WERI-Rb-1 (cell line): ENCODE measurements around the gene FAM193A.
A peak's percentile ranks its signal among the peaks of the same experiment; 100 is the strongest.
"Not testable (repeated sequence)": the region's sequence is repeated elsewhere in the genome, so short reads cannot be mapped to it uniquely, and the experiment has no call there.

Source experiments
- DNase-seq: peaks from one replicate; pipeline ENCODE4 v3.0.0-alpha.2; 2020
- H3K27ac ChIP-seq: fragments of 250-450 bp; sonication (Bioruptor Pico); 2 replicates; pipeline ENCODE4 v1.5.1; 2020; ENCODE audit warnings: mild to moderate bottlenecking, moderate library complexity
- H3K27me3 ChIP-seq: fragments of 250-450 bp; sonication (Bioruptor Pico); 2 replicates; pipeline ENCODE4 v1.5.1; 2021; ENCODE audit warnings: mild to moderate bottlenecking, low read depth, moderate library complexity; ENCODE audit not compliant: insufficient read depth, severe bottlenecking
- H3K36me3 ChIP-seq: fragments of 250-450 bp; sonication (Bioruptor Pico); 2 replicates; pipeline ENCODE4 v1.5.1; 2020; ENCODE audit warnings: mild to moderate bottlenecking, moderate library complexity
- H3K4me3 ChIP-seq: 2 replicates; pipeline ENCODE4 v1.5.1; 2011; ENCODE audit warnings: low read depth, mild to moderate bottlenecking, control low read depth, low read length
- H3K9me3 ChIP-seq: fragments of 250-450 bp; sonication (Bioruptor Pico); 2 replicates; pipeline ENCODE4 v1.5.1; 2021; ENCODE audit warnings: mild to moderate bottlenecking, moderate library complexity; ENCODE audit not compliant: severe bottlenecking
- CTCF ChIP-seq: IDR thresholded peaks from 2 replicates; pipeline ENCODE4 v1.5.1; 2011; ENCODE audit warnings: low read depth, mild to moderate bottlenecking, control low read depth, inconsistent platforms, low read length

Gene FAM193A

GRCh38 chr4:2624782-2625530 lies 88.5 kb downstream of the FAM193A start:
- Histone ChIP-seq H3K27me3 (no peaks in the 10 kb centered on the region), H3K36me3 (peaks cover 52% of the 10 kb centered on the region), H3K27ac (no peak overlapping the region), H3K9me3 (no peaks in the 10 kb centered on the region), H3K4me3 (no peak overlapping the region)
- no peak for DNase-seq
- no peak for TF ChIP-seq CTCF

- H3K27ac ChIP-seq: no peak overlapping the region
- H3K27me3 ChIP-seq: no peaks in the 10 kb centered on the region
- DNase-seq: no peak
- no peak for TF ChIP-seq CTCF
- no peaks in the 10 kb centered on the region for H3K9me3 ChIP-seq
- H3K36me3 ChIP-seq: peaks cover 58% of the 10 kb centered on the region
- no peak overlapping the region for H3K4me3 ChIP-seq
Measured at GRCh38 chr4:2626231-2626630, 89.8 kb downstream of the FAM193A start.

- Histone ChIP-seq H3K27me3 (no peaks in the 10 kb centered on the region), H3K27ac (no peak overlapping the region), H3K4me3 (no peak overlapping the region), H3K36me3 (peaks cover 85% of the 10 kb centered on the region), H3K9me3 (no peaks in the 10 kb centered on the region)
- DNase-seq: no peak
- TF ChIP-seq CTCF: peak; percentile 46
Measured at GRCh38 chr4:2630556-2631273, 94.3 kb downstream of the FAM193A start.

GRCh38 chr4:2634014-2634413 lies 97.6 kb downstream of the FAM193A start:
- H3K4me3 ChIP-seq: no peak overlapping the region
- TF ChIP-seq CTCF: no peak
- no peaks in the 10 kb centered on the region for H3K27me3 ChIP-seq
- no peaks in the 10 kb centered on the region for H3K9me3 ChIP-seq
- H3K36me3 ChIP-seq: peaks cover 86% of the 10 kb centered on the region
- no peak for DNase-seq
- H3K27ac ChIP-seq: no peak overlapping the region

GRCh38 chr4:2636331-2636730 lies 99.9 kb downstream of the FAM193A start:
- no peaks in the 10 kb centered on the region for H3K9me3 ChIP-seq
- no peak overlapping the region for H3K27ac ChIP-seq
- no peak for DNase-seq
- no peak for TF ChIP-seq CTCF
- peaks cover 89% of the 10 kb centered on the region for H3K36me3 ChIP-seq
- H3K27me3 ChIP-seq: no peaks in the 10 kb centered on the region
- H3K4me3 ChIP-seq: no peak overlapping the region

GRCh38 chr4:2636994-2637393 lies 100.5 kb downstream of the FAM193A start:
- not testable (repeated sequence) for H3K27ac ChIP-seq, H3K4me3 ChIP-seq, H3K27me3 ChIP-seq, H3K9me3 ChIP-seq, DNase-seq
- peaks cover 88% of the 10 kb centered on the region for H3K36me3 ChIP-seq
